ENCODE results near the gene AIFM2. TPM values are rescaled to one million over a fixed set of nuclear protein-coding genes. Genes with fewer than 3 reads are reported as not detected.

Gene AIFM2
- total and polyA plus RNA-seq, 4 experiments from 2014 or later, result 0.68 to 5.8 (median 3.7) TPM

DNA sequence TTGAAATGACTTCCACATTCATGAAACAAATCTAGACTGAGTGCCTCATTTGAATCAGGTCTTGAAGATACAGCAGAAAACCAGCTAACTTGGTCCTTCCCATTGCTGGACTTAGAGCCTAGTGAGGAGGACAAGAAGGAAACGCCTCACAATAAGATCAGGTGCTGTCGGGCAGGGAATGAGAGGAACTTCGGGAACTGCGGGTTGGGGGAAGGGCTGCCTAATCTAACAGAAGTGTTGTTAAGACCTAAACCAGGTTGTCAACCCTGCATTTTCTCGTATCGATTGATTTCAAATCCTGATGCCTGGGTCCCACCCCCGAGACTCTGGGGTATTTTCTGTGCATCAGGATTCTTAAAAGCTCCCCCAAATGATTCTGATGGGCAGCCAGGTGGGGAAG is 53.7 kb downstream of the AIFM2 start:
- Mint-ChIP-seq H3K27ac (no peak overlapping the region), H3K4me1 (no peaks in the 10 kb centered on the region), H3K36me3 (no peaks in the 10 kb centered on the region), H3K27me3 (peaks cover 5 to 8% of the 10 kb centered on the region in 2 donors), H3K9me3 (no peaks in the 10 kb centered on the region), H3K4me3 (no peak overlapping the region)
- POLR2A ChIA-PET (ENCODE audit: partially characterized antibody), result no interaction called here
- H3K36me3 ChIP-seq (ENCODE audit: insufficient read depth, low read length), result no peaks in the 10 kb centered on the region
- H3K4me1 ChIP-seq (ENCODE audit: insufficient read depth, low read length), result no peaks in the 10 kb centered on the region
- H3K27ac ChIP-seq (ENCODE audit: low read depth, low read length), result no peak overlapping the region
- CTCF ChIA-PET (ENCODE audit: partially characterized antibody), result interaction anchor here (2.3 kb wide), 1 partner anchor 37 kb away, joined by 9 read pairs; no protein-coding TSS in a partner anchor
- no peaks in the 10 kb centered on the region for H3K27me3 ChIP-seq (ENCODE audit: insufficient read depth, low read length)
- no peak overlapping the region for H3K4me3 ChIP-seq (ENCODE audit: low read length in 2 of 2)
- intact Hi-C loops (cut with micrococcal nuclease), result no loop called here
- no peaks in the 10 kb centered on the region for H3K9me3 ChIP-seq (ENCODE audit: control insufficient read depth in 1 of 2, low read length in 2 of 2)
- DNase-seq, result no peak

DNA sequence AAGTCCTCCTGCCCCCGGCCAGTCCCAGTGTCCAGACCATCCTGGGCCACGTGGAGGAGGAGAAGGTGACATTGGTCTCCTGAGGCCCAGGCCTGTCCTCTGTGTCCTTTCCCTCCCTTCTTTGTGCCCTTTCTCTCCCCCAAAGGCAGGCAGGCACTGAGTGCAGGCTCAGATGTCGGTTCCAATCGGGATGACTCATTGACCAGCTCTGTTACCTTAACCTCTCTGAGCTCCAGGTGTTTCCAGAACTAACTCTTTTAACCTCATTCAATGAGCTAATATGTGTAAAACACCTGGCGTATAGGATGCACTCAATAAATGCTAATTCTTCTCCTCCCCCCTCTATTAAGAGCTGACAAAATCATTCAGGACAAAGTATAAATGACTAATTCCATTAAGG is 54.3 kb downstream of the AIFM2 start:
- H3K27ac Mint-ChIP-seq, result no peak overlapping the region
- POLR2A ChIA-PET (ENCODE audit: partially characterized antibody), result no interaction called here
- H3K27me3 Mint-ChIP-seq, result peaks cover 5 to 8% of the 10 kb centered on the region in 2 donors

DNA sequence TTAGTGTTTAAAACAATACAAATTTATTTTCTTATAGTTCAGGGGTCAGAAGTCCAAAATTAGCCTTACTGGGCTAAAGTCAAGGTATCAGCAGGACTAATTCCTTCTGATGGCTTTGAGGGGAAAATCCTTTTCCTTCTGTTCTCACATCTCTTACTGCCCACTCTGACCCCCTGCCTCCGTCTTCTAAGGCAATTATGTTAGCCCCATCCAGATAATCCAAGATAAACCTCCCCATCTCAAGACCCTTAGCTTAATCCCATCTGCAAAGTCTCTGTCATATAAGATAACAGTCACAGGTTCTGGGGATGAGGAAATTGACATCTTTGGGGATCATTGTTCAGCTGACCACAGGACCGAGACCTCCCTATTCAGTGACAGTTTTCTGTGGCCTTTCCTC is 57.7 kb downstream of the AIFM2 start:
- Histone ChIP-seq H3K4me3 (ENCODE audit: low read length in 2 of 2) (no peak overlapping the region), H3K27ac (ENCODE audit: low read depth, low read length) (no peak overlapping the region), H3K9me3 (ENCODE audit: control insufficient read depth in 1 of 2, low read length in 2 of 2) (no peaks in the 10 kb centered on the region), H3K4me1 (ENCODE audit: insufficient read depth, low read length) (no peaks in the 10 kb centered on the region), H3K27me3 (ENCODE audit: insufficient read depth, low read length) (no peaks in the 10 kb centered on the region), H3K36me3 (ENCODE audit: insufficient read depth, low read length) (no peaks in the 10 kb centered on the region)
- ChIA-PET CTCF (ENCODE audit: partially characterized antibody) (no interaction called here), POLR2A (ENCODE audit: partially characterized antibody) (no interaction called here)
- no peak for DNase-seq
- H3K36me3 Mint-ChIP-seq, result no peaks in the 10 kb centered on the region
- intact Hi-C loops (cut with micrococcal nuclease), result no loop called here
- no peaks in the 10 kb centered on the region for H3K4me1 Mint-ChIP-seq
- H3K9me3 Mint-ChIP-seq, result no peaks in the 10 kb centered on the region
- H3K27ac Mint-ChIP-seq, result no peak overlapping the region
- no peak overlapping the region for H3K4me3 Mint-ChIP-seq
- H3K27me3 Mint-ChIP-seq, result peaks cover 5 to 11% of the 10 kb centered on the region in 2 donors

More for the DNA sequence above, 54.3 kb downstream of the AIFM2 start:
- DNase-seq, result no peak
- intact Hi-C loops (cut with micrococcal nuclease), result no loop called here
- Histone ChIP-seq H3K4me1 (ENCODE audit: insufficient read depth, low read length) (no peaks in the 10 kb centered on the region), H3K27ac (ENCODE audit: low read depth, low read length) (no peak overlapping the region), H3K27me3 (ENCODE audit: insufficient read depth, low read length) (no peaks in the 10 kb centered on the region), H3K9me3 (ENCODE audit: control insufficient read depth in 1 of 2, low read length in 2 of 2) (no peaks in the 10 kb centered on the region), H3K4me3 (ENCODE audit: low read length in 2 of 2) (no peak overlapping the region), H3K36me3 (ENCODE audit: insufficient read depth, low read length) (no peaks in the 10 kb centered on the region)
- H3K4me1 Mint-ChIP-seq, result no peaks in the 10 kb centered on the region
- no peaks in the 10 kb centered on the region for H3K9me3 Mint-ChIP-seq
- H3K4me3 Mint-ChIP-seq, result no peak overlapping the region
- no peaks in the 10 kb centered on the region for H3K36me3 Mint-ChIP-seq
- CTCF ChIA-PET (ENCODE audit: partially characterized antibody), result interaction anchor here (1.5 kb wide), 1 partner anchor 39 kb away, joined by 3 read pairs; no protein-coding TSS in a partner anchor

DNA sequence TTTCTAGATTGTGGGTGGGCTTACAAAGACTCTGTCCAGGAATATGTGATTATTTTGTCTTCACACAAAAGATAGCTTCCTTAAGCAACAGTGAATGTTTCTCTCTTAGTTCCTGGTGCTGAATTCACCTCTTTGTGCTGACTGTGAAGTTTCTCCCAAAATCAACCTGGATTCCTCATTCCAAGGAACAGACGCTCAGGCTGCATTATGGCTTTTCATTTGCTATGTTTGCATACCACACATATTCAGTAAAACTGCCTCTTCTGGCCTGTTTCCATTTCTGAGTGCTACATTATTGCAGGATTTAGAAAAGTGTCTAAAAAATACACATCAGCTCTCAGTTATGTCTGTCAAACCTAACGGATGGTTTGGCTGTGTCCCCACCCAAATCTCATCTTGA is 58.5 kb downstream of the AIFM2 start:
- no peak for DNase-seq
- CTCF ChIA-PET (ENCODE audit: partially characterized antibody), result interaction anchor here (1.1 kb wide), 1 partner anchor 42 kb away, joined by 5 read pairs; no protein-coding TSS in a partner anchor
- Histone ChIP-seq H3K4me3 (ENCODE audit: low read length in 2 of 2) (no peak overlapping the region), H3K27me3 (ENCODE audit: insufficient read depth, low read length) (no peaks in the 10 kb centered on the region), H3K4me1 (ENCODE audit: insufficient read depth, low read length) (no peaks in the 10 kb centered on the region), H3K27ac (ENCODE audit: low read depth, low read length) (no peak overlapping the region), H3K36me3 (ENCODE audit: insufficient read depth, low read length) (no peaks in the 10 kb centered on the region), H3K9me3 (ENCODE audit: control insufficient read depth in 1 of 2, low read length in 2 of 2) (no peaks in the 10 kb centered on the region)
- no peak overlapping the region for H3K27ac Mint-ChIP-seq
- H3K4me1 Mint-ChIP-seq, result no peaks in the 10 kb centered on the region
- peaks cover 5 to 11% of the 10 kb centered on the region in 2 donors for H3K27me3 Mint-ChIP-seq
- no peaks in the 10 kb centered on the region for H3K36me3 Mint-ChIP-seq
- H3K9me3 Mint-ChIP-seq, result no peaks in the 10 kb centered on the region
- no peak overlapping the region for H3K4me3 Mint-ChIP-seq
- POLR2A ChIA-PET (ENCODE audit: partially characterized antibody), result no interaction called here
- intact Hi-C loops (cut with micrococcal nuclease), result no loop called here

DNA sequence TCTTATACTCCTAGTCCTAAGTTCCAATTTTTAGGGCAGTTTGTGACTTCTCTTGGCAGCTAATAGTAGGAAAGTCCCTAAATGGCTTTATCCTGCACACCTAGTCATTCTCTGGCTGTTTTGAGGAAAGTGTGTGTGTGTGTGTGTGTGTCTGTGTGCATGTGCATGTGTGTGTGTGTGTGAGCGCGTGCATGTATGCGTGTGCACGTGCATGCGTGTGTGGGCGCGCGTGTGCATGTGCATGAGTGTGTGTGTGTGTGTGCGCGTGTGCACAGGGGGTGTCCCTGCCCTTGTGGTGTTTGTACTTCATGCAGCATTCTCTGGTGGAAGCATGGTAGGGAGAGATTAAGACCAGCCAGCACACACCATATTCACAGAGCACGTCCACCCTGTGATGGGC is 61.8 kb downstream of the AIFM2 start:
- H3K9me3 Mint-ChIP-seq, result no peaks in the 10 kb centered on the region
- intact Hi-C loops (cut with micrococcal nuclease), result no loop called here

DNA sequence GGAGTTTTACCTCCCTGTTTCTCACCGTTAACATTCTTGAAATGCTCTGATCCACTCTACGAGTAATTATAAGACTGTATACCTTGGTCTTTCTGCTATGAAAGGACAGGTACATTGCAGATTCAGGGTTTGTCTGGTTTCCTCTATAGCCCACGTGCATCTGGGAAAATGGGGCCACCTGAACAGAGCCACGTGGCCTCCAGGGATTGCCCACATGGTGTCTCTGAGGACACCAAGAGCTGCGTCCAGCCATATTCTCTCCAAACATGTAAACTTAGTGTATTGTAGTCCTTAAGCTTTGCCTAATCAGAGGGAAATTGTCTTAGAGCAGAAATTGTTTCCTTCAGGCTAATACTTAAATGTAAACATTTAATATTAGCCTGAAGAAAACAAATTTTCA is 63.3 kb downstream of the AIFM2 start:
- POLR2A ChIA-PET (ENCODE audit: partially characterized antibody), result no interaction called here

More for the DNA sequence above, 61.8 kb downstream of the AIFM2 start:
- Mint-ChIP-seq H3K4me3 (no peak overlapping the region), H3K4me1 (peaks cover 0 to 3% (median 0%) of the 10 kb centered on the region in 4 donors), H3K27ac (no peak overlapping the region), H3K27me3 (peaks cover 1 to 3% of the 10 kb centered on the region in 2 donors), H3K36me3 (no peaks in the 10 kb centered on the region)
- Histone ChIP-seq H3K27me3 (ENCODE audit: insufficient read depth, low read length) (no peaks in the 10 kb centered on the region), H3K4me1 (ENCODE audit: insufficient read depth, low read length) (no peaks in the 10 kb centered on the region), H3K27ac (ENCODE audit: low read depth, low read length) (no peak overlapping the region), H3K9me3 (ENCODE audit: control insufficient read depth in 1 of 2, low read length in 2 of 2) (no peaks in the 10 kb centered on the region), H3K36me3 (ENCODE audit: insufficient read depth, low read length) (no peaks in the 10 kb centered on the region), H3K4me3 (ENCODE audit: low read length in 2 of 2) (no peak overlapping the region)
- POLR2A ChIA-PET (ENCODE audit: partially characterized antibody), result no interaction called here
- no peak for DNase-seq
- CTCF ChIA-PET (ENCODE audit: partially characterized antibody), result no interaction called here

DNA sequence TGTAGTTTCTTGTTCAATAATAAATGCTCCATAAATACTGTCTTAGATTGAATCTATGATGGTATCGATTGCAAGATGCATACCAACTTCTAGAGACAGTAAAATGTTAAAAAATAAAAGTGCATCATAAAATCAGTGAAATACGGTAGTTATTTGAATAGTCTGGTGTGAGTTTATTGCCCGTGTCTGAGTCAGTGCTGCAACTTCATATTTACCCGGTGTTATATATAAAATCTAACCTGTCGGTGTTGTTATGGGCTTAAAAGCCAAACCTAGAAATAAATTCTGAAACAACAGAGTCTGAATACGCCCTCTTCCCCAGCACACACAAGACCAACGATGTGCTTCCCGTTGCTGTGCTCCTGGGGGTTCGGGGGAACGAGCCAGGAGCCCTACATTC is 63.7 kb downstream of the AIFM2 start:
- peaks cover 0 to 3% (median 0%) of the 10 kb centered on the region in 4 donors for H3K4me1 Mint-ChIP-seq
- no peaks in the 10 kb centered on the region for H3K36me3 Mint-ChIP-seq
- POLR2A ChIA-PET (ENCODE audit: partially characterized antibody), result no interaction called here
- peaks cover under 1 to 3% of the 10 kb centered on the region in 2 donors for H3K27me3 Mint-ChIP-seq
- Histone ChIP-seq H3K9me3 (ENCODE audit: control insufficient read depth in 1 of 2, low read length in 2 of 2) (no peaks in the 10 kb centered on the region), H3K27me3 (ENCODE audit: insufficient read depth, low read length) (no peaks in the 10 kb centered on the region), H3K27ac (ENCODE audit: low read depth, low read length) (no peak overlapping the region), H3K4me1 (ENCODE audit: insufficient read depth, low read length) (no peaks in the 10 kb centered on the region), H3K36me3 (ENCODE audit: insufficient read depth, low read length) (no peaks in the 10 kb centered on the region), H3K4me3 (ENCODE audit: low read length in 2 of 2) (no peak overlapping the region)
- H3K9me3 Mint-ChIP-seq, result no peaks in the 10 kb centered on the region
- H3K27ac Mint-ChIP-seq, result no peak overlapping the region
- H3K4me3 Mint-ChIP-seq, result no peak overlapping the region
- intact Hi-C loops (cut with micrococcal nuclease), result no loop called here
- DNase-seq, result no peak
- CTCF ChIA-PET (ENCODE audit: partially characterized antibody), result interaction anchor here (1.4 kb wide), 1 partner anchor 47 kb away, joined by 4 read pairs; no protein-coding TSS in a partner anchor

More for the DNA sequence above, 63.3 kb downstream of the AIFM2 start:
- Histone ChIP-seq H3K9me3 (ENCODE audit: control insufficient read depth in 1 of 2, low read length in 2 of 2) (no peaks in the 10 kb centered on the region), H3K4me1 (ENCODE audit: insufficient read depth, low read length) (no peaks in the 10 kb centered on the region), H3K4me3 (ENCODE audit: low read length in 2 of 2) (no peak overlapping the region), H3K27me3 (ENCODE audit: insufficient read depth, low read length) (no peaks in the 10 kb centered on the region), H3K27ac (ENCODE audit: low read depth, low read length) (no peak overlapping the region), H3K36me3 (ENCODE audit: insufficient read depth, low read length) (no peaks in the 10 kb centered on the region)
- H3K4me1 Mint-ChIP-seq, result peaks cover 0 to 3% (median 0%) of the 10 kb centered on the region in 4 donors
- CTCF ChIA-PET (ENCODE audit: partially characterized antibody), result no interaction called here
- no peak for DNase-seq
- no peak overlapping the region for H3K4me3 Mint-ChIP-seq
- intact Hi-C loops (cut with micrococcal nuclease), result no loop called here
- H3K9me3 Mint-ChIP-seq, result no peaks in the 10 kb centered on the region
- H3K36me3 Mint-ChIP-seq, result no peaks in the 10 kb centered on the region
- H3K27ac Mint-ChIP-seq, result no peak overlapping the region
- peaks cover 0 to 3% of the 10 kb centered on the region in 2 donors for H3K27me3 Mint-ChIP-seq

DNA sequence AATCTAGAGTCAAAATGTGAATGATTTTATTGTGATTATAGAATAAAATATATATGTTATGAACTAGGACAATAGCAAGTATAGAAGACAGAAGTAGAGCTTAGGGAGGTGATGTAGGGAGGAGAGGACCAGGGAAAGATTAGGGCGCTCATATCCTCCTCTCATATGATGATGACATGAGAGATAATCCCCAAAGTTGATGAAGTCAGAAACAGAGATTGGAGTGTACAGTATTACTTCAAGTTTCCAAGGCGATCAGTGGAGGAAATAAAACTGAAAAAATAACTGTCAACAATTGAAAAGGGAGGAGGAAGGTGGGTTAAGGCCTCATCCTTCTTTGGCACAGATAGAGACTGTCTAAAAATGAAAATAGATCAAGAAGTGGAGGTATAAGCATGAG is 65.0 kb downstream of the AIFM2 start:
- Mint-ChIP-seq H3K4me3 (no peak overlapping the region), H3K4me1 (peaks cover 0 to 6% (median 0%) of the 10 kb centered on the region in 4 donors), H3K27me3 (peaks cover 1 to 2% of the 10 kb centered on the region in 2 donors), H3K36me3 (no peaks in the 10 kb centered on the region), H3K27ac (no peak overlapping the region), H3K9me3 (no peaks in the 10 kb centered on the region)
- no peaks in the 10 kb centered on the region for H3K4me1 ChIP-seq (ENCODE audit: insufficient read depth, low read length)
- ChIA-PET POLR2A (ENCODE audit: partially characterized antibody) (no interaction called here), CTCF (ENCODE audit: partially characterized antibody) (interaction anchor here (1.4 kb wide), 1 partner anchor 49 kb away, joined by 4 read pairs; no protein-coding TSS in a partner anchor)
- intact Hi-C loops (cut with micrococcal nuclease), result no loop called here
- no peaks in the 10 kb centered on the region for H3K9me3 ChIP-seq (ENCODE audit: control insufficient read depth in 1 of 2, low read length in 2 of 2)
- DNase-seq, result no peak
- H3K36me3 ChIP-seq (ENCODE audit: insufficient read depth, low read length), result no peaks in the 10 kb centered on the region
- H3K27ac ChIP-seq (ENCODE audit: low read depth, low read length), result no peak overlapping the region
- no peak overlapping the region for H3K4me3 ChIP-seq (ENCODE audit: low read length in 2 of 2)
- H3K27me3 ChIP-seq (ENCODE audit: insufficient read depth, low read length), result no peaks in the 10 kb centered on the region

Data from CD4-positive, alpha-beta memory T cell (primary cell).